T-helper 2 cell (primary cell): Measurements from ENCODE around the gene PLEKHM3.

Experiments used
- DNase-seq, 5 experiments: peaks; one replicate each; pipeline versions ENCODE4 v3.0.0 to v3.0.0-alpha.2; 2012 to 2022

The PLEKHM3 gene

DNA sequence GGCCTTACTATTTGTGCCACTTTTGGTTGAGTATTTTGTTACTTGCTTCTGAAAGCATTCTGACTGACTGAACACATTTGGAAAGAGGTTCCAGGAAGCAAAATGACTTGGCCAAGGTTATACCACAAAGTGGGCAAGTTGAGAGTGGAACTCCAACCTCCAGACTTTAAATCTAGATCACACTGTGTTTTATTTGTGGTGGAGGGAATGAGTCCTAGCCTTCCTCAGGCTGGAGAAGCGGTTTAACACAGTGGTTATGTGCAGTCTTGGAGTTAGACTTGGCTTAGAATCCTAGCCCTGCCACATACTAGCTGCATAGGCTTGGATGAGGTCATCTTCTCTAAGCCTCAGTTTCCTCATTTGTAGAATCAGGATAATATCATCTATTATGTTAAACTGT lies 33.4 kb downstream of the PLEKHM3 start:
- no peak for DNase-seq

DNA sequence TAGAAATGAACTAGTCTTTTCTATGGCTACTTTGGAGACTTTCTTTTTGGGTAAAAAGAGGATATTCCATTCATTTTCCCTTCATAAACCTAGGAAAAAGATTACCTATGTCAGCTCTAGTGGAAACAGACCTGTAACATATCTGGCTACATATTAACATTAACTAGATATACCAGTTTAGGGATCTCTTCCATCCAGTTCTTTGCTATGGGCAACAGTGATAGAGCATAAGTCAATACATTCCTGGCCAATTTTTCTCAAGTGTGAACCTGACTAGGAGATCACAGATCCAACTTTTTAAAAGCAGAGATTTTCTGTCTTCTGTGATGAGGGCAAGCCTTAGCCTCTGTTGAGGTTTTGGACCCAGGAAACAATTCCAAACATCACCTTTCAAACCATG lies 34.5 kb downstream of the PLEKHM3 start:
- no peak for DNase-seq

GRCh38 chr2:207988975-207989374 lies 36.4 kb downstream of the PLEKHM3 start:
- no peak for DNase-seq

GRCh38 chr2:207987025-207987716 lies 38.2 kb downstream of the PLEKHM3 start:
- DNase-seq, result peak in 1 of 5 experiments; percentile 31

DNA sequence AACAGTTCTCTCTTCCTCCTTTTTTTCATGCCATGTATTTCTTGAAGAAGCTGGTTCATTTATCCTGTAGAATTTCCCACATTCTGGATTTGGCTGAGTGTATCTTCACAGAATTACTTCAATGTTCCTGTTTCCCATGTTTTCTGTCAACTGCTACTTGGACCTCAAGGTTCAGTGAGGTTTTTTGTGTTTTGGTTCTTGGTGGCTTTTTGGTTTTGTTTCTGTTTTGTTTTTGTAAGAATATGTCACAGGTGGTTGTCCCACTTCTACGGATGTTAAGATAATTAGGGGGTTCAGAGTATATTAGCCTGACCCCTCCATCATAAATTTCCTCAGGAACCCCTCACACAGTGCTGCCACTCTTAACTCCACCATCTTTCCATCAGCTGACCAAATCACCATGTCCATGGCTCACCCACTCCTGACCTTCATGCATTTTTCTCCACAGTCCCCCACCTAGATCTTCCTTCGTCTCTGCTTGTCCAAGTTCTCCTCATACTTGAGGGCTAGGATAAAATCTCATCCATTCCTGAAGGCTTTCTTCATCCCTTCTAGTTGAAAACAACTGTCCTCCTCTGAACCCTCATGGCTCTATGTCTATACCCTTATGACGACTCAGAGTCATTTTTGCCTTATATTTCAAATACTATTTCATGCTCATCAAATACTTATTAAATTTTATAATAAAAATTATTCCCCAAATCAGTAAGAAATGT lies 40.4 kb downstream of the PLEKHM3 start:
- no peak for DNase-seq

DNA sequence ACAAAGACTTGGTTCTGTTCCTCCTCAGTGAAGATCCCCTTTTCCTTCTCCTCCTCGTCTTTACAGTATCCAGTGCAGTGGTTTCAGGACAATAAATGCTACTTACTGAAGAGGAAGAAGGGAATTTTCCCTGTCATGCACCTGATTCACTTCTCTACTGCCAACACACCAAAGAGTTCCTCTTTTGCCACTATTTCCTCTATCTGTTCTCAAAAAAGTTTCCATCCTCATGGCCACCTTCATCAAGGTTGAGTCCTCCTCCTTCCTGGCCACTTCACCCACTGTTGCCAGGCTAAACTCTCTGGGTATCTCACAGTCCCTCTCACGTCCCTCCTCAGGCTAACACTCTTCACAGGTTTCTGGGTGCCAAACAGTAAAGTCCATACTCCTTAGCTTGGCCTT lies 41.7 kb downstream of the PLEKHM3 start:
- no peak for DNase-seq

DNA sequence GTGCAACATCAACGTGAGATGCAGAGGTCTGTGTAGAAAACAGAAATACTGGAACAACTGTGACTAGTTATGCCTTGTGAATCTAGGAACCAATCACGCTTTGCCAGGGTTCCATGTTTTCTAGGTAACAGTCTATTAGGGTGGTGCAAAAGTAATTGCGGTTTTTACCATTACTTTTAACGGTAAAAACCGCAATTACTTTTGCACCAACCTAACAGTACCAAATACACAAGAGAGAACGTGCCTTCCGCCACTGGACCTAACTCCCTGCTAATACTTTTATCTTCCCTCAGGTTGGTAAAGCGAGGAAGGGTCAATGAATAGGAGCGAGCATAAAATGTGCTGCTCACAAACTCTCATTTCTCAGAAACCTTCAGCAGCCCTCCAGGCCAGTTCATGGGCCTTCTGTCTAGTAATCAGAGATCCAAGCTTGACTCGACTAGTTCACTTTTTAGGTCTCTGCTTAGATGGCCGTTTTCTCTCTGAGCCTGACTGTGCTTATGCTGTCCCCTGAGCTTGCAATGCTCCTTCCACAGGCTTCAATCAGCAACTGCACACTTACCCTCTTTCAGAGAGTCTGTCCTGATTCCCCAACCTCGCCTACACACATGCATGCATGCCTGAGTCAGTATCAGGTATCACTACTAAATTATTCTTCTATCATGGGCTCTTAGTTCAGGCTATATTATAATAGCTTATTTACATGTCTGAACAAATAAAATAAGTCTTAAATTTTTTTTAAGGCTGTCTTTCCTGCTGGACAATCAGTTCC lies 47.0 kb downstream of the PLEKHM3 start:
- no peak for DNase-seq

DNA sequence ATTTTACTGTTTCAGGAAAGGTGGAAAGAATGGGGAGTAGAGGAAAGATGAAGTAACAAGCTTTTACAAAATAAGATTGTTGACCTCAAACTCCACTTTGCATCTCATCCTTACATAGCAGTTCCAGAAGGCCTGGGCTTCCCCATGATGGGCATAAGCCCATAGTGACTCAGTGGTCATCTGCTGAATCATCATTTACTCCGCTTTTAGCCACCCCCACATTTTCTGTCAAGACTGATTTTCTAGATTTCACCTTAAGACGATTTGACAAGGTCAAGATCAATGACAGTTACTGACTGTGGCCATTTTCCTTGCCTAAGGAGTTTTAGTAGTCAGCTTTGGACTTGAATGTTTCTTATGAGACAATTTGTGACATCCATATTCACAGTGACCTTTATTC lies 49.4 kb downstream of the PLEKHM3 start:
- no peak for DNase-seq

- DNase-seq, result no peak
Measured at GRCh38 chr2:207974216-207974605, 51.1 kb downstream of the PLEKHM3 start.

- no peak for DNase-seq
Measured at GRCh38 chr2:207970826-207971180, 54.5 kb downstream of the PLEKHM3 start.

- no peak for DNase-seq
Measured at GRCh38 chr2:207970147-207970825, 55.0 kb downstream of the PLEKHM3 start.

GRCh38 chr2:207969249-207969648 lies 56.1 kb downstream of the PLEKHM3 start:
- no peak for DNase-seq

DNA sequence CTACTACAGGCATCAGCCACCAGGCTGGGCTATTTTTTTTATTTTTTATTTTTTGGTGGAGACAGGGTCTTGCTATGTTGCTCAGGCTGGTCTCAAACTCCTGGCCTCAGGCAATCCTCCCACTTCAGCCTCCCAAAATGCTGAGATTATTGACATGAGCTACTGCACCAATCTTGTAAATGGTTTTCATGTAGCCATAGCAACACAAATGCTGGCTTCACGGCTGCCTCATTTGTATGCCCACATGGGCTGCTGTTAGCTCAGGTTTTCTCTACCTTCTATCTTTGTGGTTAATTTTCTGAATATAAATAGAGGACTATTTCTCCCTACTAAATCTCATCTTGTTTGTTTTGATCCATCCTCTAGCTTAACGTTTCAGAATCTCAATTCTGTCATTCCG lies 58.2 kb downstream of the PLEKHM3 start:
- no peak for DNase-seq

DNA sequence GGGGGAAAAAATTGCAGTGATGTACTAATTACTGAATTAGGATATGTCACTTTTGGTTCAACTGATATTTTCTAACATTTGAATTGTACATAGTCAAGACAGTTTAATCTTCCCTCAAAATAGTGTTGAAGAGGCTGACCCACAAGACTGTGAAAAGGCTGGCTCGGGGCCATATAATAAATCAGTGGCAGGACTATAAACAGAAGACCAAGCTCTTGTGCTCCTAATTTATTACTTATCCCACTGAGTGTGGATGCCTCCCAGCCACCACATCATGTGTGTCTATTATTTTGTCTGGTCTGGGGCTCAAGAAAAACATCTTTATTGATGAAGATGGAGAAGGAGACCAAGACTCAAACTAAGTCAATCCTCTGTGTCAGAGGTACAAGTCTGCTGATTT lies 64.4 kb downstream of the PLEKHM3 start:
- no peak for DNase-seq

DNA sequence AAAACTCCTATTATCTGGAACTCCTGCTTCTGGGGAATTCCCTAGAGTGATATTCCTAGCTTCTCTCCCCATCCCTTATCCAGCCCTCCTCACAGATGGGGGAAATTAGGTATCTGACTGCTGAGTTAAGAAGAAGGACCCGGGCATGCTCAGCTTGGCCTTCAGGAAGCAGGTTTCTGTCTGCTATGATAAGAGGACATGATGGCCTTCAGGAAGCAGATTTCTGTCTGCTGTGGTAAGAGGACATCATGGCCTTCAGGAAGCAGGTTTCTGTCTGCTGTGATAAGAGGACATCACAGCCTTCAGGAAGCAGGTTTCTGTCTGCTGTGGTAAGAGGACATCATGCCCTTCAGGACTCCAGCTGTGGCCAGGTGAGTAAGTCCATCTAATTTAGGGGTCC lies 65.2 kb downstream of the PLEKHM3 start:
- no peak for DNase-seq

DNA sequence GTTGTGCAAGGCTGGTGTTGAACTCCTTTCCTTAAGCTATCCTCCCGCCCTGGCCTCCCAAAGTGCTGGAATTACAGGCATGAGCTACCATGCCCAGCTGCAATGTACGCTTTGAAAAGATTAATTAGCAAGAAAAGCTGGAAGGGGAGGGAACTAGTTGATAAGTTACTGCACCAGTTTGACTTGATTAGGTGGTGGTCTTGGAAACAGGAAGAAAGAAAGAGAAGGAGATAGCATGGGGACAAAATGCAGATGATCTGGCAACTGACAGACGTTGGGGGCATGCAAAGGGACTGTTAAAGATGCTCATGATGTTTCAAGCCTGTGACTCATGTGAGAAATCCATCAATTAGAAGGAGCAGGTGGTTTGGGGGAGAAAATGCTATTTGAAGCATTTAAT lies 68.6 kb downstream of the PLEKHM3 start:
- DNase-seq, result no peak

DNA sequence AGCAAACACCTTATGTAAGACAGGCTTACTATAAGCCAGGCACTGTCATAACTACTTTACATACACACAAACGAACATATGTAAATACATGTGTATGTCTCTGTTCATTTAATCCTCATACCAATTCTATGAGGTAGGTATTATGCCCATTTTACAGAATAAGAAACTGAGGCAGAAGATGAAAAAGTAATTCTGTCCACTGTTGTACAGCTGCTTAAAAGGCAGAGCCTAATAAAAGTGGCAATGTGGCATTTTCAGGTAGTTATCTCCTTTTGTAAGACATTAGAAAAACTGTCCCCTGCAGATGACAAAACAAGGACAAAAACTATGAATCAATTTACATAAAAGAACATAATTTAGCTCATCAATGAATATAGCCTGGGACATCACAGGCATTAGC lies 69.9 kb downstream of the PLEKHM3 start:
- no peak for DNase-seq

GRCh38 chr2:207953354-207953753 lies 72.0 kb downstream of the PLEKHM3 start:
- DNase-seq, result no peak

DNA sequence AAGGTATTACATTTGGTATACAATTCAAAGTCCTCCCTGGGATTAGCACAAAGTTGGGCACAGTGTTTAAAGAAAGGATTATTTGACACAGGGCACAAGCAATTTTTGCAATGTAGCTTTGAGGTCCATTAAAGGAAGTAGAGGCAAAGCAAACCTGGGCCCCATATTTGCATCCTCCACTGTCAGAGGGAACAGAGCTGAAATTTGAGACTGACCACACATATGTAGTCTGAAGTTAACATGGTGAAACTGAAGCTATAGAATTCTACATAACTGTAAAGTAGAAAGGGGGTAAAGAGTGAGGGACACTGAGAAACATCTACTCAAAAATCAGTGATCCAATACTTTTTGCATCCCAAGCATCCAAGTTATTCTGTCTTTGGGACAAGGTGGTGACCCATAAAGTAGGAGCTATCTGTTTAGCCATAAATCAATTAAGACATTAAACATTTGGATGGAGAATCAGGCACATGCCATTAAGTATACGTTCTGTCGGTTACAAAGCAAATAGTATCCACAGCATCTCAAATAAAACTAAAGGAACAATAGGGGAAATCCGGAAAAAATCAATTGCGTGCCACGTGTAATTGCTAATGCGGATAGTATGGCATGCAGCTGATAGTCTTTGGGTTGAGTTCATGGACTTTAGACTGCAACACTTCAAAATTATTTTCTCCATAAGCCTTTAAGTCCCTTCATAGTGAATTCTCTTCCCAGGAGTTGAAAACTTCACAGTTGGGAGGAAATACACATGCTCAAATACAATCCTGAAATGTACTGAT lies 72.6 kb downstream of the PLEKHM3 start:
- no peak for DNase-seq

GRCh38 chr2:207951734-207952470 lies 73.4 kb downstream of the PLEKHM3 start:
- no peak for DNase-seq

GRCh38 chr2:207950761-207951114 lies 74.6 kb downstream of the PLEKHM3 start:
- DNase-seq, result no peak
